ENCODE results near the gene TMEM108.

Gene TMEM108

DNA sequence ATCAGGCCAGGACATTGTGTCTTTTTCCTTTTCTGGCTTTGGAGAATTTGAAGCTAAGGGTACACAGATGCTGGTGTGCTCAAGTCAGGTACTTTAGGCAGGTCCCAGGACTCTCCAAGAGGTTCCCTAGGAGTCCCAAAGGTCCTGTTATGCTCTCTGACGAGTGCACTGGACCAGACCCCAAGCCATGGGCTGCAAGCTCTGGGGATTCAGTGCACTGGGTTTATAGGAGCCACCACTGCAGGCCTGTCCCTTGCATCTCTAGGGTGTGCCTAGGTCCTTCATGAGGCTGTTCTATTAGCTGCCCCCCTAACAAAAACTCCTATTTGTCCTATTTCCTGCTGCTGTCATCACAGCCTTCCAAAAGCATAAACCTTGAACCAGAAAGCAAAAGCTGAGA lies 329.8 kb downstream of the TMEM108 start:
- no peak overlapping the region for H3K4me3 ChIP-seq (ENCODE audit: low read depth, low read length)
- H3K4me1 ChIP-seq (ENCODE audit: control insufficient read depth, insufficient read depth, low read length, unreplicated experiment): no peaks in the 10 kb centered on the region
- H3K36me3 ChIP-seq (ENCODE audit: insufficient read depth, low read length): no peaks in the 10 kb centered on the region
- H3K27me3 ChIP-seq (ENCODE audit: insufficient read depth, low read length): peaks cover 85% of the 10 kb centered on the region
- no peak overlapping the region for H2AFZ ChIP-seq (ENCODE audit: low read length, unreplicated experiment)
- H3K27ac ChIP-seq (ENCODE audit: low read depth, low read length): no peak overlapping the region
- H3K79me2 ChIP-seq (ENCODE audit: control insufficient read depth, insufficient read depth, low read length, unreplicated experiment): no peaks in the 10 kb centered on the region

DNA sequence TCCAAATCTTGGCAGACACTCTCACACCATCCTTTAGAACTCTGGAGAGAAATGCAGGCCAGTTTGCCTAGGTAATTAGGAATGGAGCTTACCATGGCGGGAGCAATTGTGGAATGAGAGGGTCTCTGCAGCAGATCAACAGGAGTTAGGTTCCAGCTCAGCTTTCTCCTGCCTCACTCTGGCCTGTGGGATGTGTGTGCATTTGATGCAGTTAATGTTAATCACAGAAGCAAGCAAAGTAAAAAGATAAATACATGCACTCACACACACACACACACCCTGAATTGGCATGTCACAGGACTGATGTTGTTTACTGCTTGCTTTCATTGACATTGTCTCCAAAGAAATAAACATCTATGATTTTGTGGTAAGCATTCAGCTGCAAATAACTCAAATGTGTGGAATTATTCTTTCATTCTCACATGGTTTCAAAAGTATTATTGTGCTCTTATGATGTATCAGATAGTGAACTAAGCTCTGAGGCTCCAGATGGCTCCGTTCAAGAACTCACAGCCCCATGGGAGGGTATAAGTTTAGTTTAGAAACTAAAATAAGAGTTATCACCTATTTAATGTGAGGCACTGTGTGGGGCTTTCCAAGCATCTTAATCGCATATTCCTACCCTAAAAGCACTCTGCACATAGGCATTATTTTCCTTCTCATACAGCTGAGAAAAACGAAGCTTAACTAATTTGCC lies 330.3 kb downstream of the TMEM108 start:
- H3K27me3 ChIP-seq (ENCODE audit: insufficient read depth, low read length): peaks cover 83% of the 10 kb centered on the region
- no peaks in the 10 kb centered on the region for H3K79me2 ChIP-seq (ENCODE audit: control insufficient read depth, insufficient read depth, low read length, unreplicated experiment)
- H3K4me1 ChIP-seq (ENCODE audit: control insufficient read depth, insufficient read depth, low read length, unreplicated experiment): no peaks in the 10 kb centered on the region
- no peak overlapping the region for H3K4me3 ChIP-seq (ENCODE audit: low read depth, low read length)
- H3K36me3 ChIP-seq (ENCODE audit: insufficient read depth, low read length): no peaks in the 10 kb centered on the region
- no peak overlapping the region for H2AFZ ChIP-seq (ENCODE audit: low read length, unreplicated experiment)
- H3K27ac ChIP-seq (ENCODE audit: low read depth, low read length): no peak overlapping the region

DNA sequence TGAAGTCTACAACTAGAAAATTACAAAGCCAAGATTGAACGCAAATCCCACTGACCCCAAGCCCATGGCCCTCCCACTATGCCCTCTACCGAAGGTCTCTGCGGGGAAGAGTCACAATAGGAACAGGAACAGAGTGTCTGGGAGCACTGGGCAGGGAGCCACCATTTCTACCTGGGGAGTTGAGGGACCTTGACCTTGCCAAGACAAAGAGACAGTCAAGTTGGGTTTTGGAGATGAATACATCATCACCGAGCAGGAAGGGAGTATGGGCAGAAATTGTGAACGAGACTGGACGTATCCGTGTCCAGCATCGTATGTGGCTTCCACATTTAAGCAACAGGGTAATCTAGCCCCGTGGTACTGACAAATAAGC lies 330.9 kb downstream of the TMEM108 start:
- Histone ChIP-seq H3K27ac (ENCODE audit: low read depth, low read length) (no peak overlapping the region), H3K4me3 (ENCODE audit: low read depth, low read length) (no peak overlapping the region), H3K79me2 (ENCODE audit: control insufficient read depth, insufficient read depth, low read length, unreplicated experiment) (no peaks in the 10 kb centered on the region), H3K4me1 (ENCODE audit: control insufficient read depth, insufficient read depth, low read length, unreplicated experiment) (no peaks in the 10 kb centered on the region), H2AFZ (ENCODE audit: low read length, unreplicated experiment) (no peak overlapping the region), H3K27me3 (ENCODE audit: insufficient read depth, low read length) (peaks cover 81% of the 10 kb centered on the region), H3K36me3 (ENCODE audit: insufficient read depth, low read length) (no peaks in the 10 kb centered on the region)

DNA sequence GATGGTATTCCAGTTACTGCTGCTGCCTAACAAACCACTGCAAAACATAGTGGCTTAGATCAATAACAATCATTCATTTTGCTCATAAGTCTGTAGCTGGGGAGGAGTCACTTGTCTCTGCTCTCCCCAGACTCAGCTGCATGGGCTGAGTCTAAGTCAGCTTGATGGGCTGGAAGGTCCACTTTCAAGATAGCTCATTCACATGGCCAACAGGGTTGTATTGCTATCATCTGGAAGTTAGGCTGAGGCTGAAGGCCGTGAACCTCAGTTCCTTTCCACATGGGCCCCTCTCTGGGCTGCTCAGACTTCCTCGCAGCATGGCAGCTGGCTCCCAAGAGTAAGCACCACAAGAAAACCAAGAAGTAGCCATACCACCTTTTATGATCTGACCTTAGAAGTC lies 333.0 kb downstream of the TMEM108 start:
- Histone ChIP-seq H3K27ac (ENCODE audit: low read depth, low read length) (no peak overlapping the region), H2AFZ (ENCODE audit: low read length, unreplicated experiment) (no peak overlapping the region), H3K36me3 (ENCODE audit: insufficient read depth, low read length) (no peaks in the 10 kb centered on the region), H3K27me3 (ENCODE audit: insufficient read depth, low read length) (peaks cover 60% of the 10 kb centered on the region), H3K4me1 (ENCODE audit: control insufficient read depth, insufficient read depth, low read length, unreplicated experiment) (no peaks in the 10 kb centered on the region), H3K79me2 (ENCODE audit: control insufficient read depth, insufficient read depth, low read length, unreplicated experiment) (no peaks in the 10 kb centered on the region), H3K4me3 (ENCODE audit: low read depth, low read length) (no peak overlapping the region)

GRCh38 chr3:133371676-133372075 lies 333.5 kb downstream of the TMEM108 start:
- Histone ChIP-seq H3K27ac (ENCODE audit: low read depth, low read length) (no peak overlapping the region), H3K79me2 (ENCODE audit: control insufficient read depth, insufficient read depth, low read length, unreplicated experiment) (no peaks in the 10 kb centered on the region), H3K36me3 (ENCODE audit: insufficient read depth, low read length) (no peaks in the 10 kb centered on the region), H2AFZ (ENCODE audit: low read length, unreplicated experiment) (no peak overlapping the region), H3K27me3 (ENCODE audit: insufficient read depth, low read length) (peaks cover 55% of the 10 kb centered on the region), H3K4me1 (ENCODE audit: control insufficient read depth, insufficient read depth, low read length, unreplicated experiment) (no peaks in the 10 kb centered on the region), H3K4me3 (ENCODE audit: low read depth, low read length) (no peak overlapping the region)

DNA sequence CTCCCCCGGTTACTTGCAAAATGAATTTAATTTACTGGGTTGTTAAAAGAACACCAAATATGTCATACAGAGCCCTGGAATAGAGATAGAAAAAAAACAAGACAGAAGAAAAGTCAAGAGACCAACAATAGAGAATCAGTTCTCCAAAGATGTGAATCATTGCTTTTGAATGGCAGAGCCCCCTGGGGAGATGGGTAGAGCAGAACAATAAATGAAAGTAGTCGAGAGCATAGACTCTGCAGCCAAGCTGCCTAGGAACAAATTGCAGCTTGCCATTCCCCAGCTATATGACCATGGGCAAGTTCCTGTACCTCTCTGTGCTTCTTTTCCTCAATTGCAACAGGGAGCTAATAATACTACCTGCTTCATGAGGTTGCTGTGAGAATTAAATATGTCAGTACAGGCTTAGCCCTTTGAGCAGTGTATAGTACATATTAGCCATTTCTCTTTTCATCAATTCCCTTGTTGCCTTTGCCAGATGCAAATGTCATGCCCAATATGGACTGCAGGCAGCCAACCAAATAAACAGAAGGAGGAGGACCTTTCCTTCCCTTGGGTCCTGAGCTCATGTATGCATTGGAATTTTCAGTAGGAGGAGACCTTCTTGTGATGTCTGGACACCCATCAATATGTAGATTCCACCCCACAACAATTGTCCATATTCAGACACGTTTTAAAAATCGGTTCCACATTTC lies 336.7 kb downstream of the TMEM108 start:
- peaks cover 25% of the 10 kb centered on the region for H3K27me3 ChIP-seq (ENCODE audit: insufficient read depth, low read length)
- H3K27ac ChIP-seq (ENCODE audit: low read depth, low read length): no peak overlapping the region

GRCh38 chr3:133375403-133375745 lies 337.2 kb downstream of the TMEM108 start:
- H3K27me3 ChIP-seq (ENCODE audit: insufficient read depth, low read length): peaks cover 21% of the 10 kb centered on the region; the same call in 1 of the 2 replicates
- no peaks in the 10 kb centered on the region for H3K79me2 ChIP-seq (ENCODE audit: control insufficient read depth, insufficient read depth, low read length, unreplicated experiment)
- H3K27ac ChIP-seq (ENCODE audit: low read depth, low read length): no peak overlapping the region
- no peak overlapping the region for H2AFZ ChIP-seq (ENCODE audit: low read length, unreplicated experiment)
- no peaks in the 10 kb centered on the region for H3K4me1 ChIP-seq (ENCODE audit: control insufficient read depth, insufficient read depth, low read length, unreplicated experiment)
- no peak overlapping the region for H3K4me3 ChIP-seq (ENCODE audit: low read depth, low read length)
- H3K36me3 ChIP-seq (ENCODE audit: insufficient read depth, low read length): no peaks in the 10 kb centered on the region

More for the DNA sequence above, 336.7 kb downstream of the TMEM108 start:
- Histone ChIP-seq H3K79me2 (ENCODE audit: control insufficient read depth, insufficient read depth, low read length, unreplicated experiment) (no peaks in the 10 kb centered on the region), H3K36me3 (ENCODE audit: insufficient read depth, low read length) (no peaks in the 10 kb centered on the region), H2AFZ (ENCODE audit: low read length, unreplicated experiment) (no peak overlapping the region), H3K4me3 (ENCODE audit: low read depth, low read length) (no peak overlapping the region), H3K4me1 (ENCODE audit: control insufficient read depth, insufficient read depth, low read length, unreplicated experiment) (no peaks in the 10 kb centered on the region)

- no peak overlapping the region for H2AFZ ChIP-seq (ENCODE audit: low read length, unreplicated experiment)
- H3K4me1 ChIP-seq (ENCODE audit: control insufficient read depth, insufficient read depth, low read length, unreplicated experiment): no peaks in the 10 kb centered on the region
- H3K27me3 ChIP-seq (ENCODE audit: insufficient read depth, low read length): peaks cover 19% of the 10 kb centered on the region
- H3K36me3 ChIP-seq (ENCODE audit: insufficient read depth, low read length): no peaks in the 10 kb centered on the region
- H3K4me3 ChIP-seq (ENCODE audit: low read depth, low read length): no peak overlapping the region
- no peaks in the 10 kb centered on the region for H3K79me2 ChIP-seq (ENCODE audit: control insufficient read depth, insufficient read depth, low read length, unreplicated experiment)
- H3K27ac ChIP-seq (ENCODE audit: low read depth, low read length): no peak overlapping the region
Measured at GRCh38 chr3:133376810-133377209, 338.6 kb downstream of the TMEM108 start.

GRCh38 chr3:133377396-133377795 lies 339.2 kb downstream of the TMEM108 start:
- no peak overlapping the region for H3K4me3 ChIP-seq (ENCODE audit: low read depth, low read length)
- H3K79me2 ChIP-seq (ENCODE audit: control insufficient read depth, insufficient read depth, low read length, unreplicated experiment): no peaks in the 10 kb centered on the region
- no peaks in the 10 kb centered on the region for H3K36me3 ChIP-seq (ENCODE audit: insufficient read depth, low read length)
- peaks cover 19% of the 10 kb centered on the region for H3K27me3 ChIP-seq (ENCODE audit: insufficient read depth, low read length)
- no peaks in the 10 kb centered on the region for H3K4me1 ChIP-seq (ENCODE audit: control insufficient read depth, insufficient read depth, low read length, unreplicated experiment)
- H3K27ac ChIP-seq (ENCODE audit: low read depth, low read length): no peak overlapping the region
- H2AFZ ChIP-seq (ENCODE audit: low read length, unreplicated experiment): no peak overlapping the region

- Histone ChIP-seq H3K79me2 (ENCODE audit: control insufficient read depth, insufficient read depth, low read length, unreplicated experiment) (no peaks in the 10 kb centered on the region), H3K36me3 (ENCODE audit: insufficient read depth, low read length) (no peaks in the 10 kb centered on the region), H3K27ac (ENCODE audit: low read depth, low read length) (no peak overlapping the region), H3K4me3 (ENCODE audit: low read depth, low read length) (no peak overlapping the region), H2AFZ (ENCODE audit: low read length, unreplicated experiment) (no peak overlapping the region), H3K4me1 (ENCODE audit: control insufficient read depth, insufficient read depth, low read length, unreplicated experiment) (no peaks in the 10 kb centered on the region), H3K27me3 (ENCODE audit: insufficient read depth, low read length) (peaks cover 30% of the 10 kb centered on the region)
Measured at GRCh38 chr3:133379926-133380325, 341.7 kb downstream of the TMEM108 start.
